GM19438 (cell line): ENCODE data around the gene CDHR3.
A peak's percentile ranks its signal among the peaks of the same experiment; 100 is the strongest.

Source experiments
- ATAC-seq: cut with Tn5 transposase; IDR thresholded peaks from one replicate; pipeline ENCODE4 v1.9.1; 2021; ENCODE audit warnings: low read depth; ENCODE audit not compliant: unreplicated experiment

The CDHR3 gene

DNA sequence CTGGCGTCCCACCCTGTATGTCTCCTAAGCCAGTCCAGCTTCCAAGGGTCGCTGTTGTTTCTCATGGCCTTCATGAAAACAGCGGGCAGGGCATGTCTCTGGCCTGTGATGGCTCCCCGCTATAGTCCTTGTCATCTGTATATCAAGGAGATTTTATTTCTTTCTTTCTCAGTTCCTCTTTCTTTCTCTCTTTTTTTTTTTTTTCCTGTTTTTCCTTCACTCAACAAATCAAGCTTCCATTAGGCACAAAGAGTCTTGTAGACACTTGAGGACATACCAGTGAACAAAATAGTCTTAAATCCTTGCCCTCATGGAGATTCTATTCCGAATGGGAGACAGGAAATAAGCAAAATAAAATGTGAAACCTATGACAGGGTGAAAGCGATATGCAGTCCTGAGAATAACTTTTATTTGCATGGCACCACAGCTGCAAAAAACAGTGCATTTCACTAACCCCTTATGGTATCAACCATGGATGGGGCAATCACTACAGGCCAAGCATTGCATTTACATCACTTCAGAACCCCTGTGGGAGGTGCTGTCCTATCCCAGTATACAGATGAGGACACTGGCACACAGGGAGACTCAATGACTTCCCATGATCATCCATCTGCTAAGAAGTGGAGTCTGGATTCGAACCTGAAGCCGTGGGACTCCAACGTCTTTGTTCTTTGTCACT, 98.4 kb downstream of the CDHR3 start:
- ATAC-seq: no peak

DNA sequence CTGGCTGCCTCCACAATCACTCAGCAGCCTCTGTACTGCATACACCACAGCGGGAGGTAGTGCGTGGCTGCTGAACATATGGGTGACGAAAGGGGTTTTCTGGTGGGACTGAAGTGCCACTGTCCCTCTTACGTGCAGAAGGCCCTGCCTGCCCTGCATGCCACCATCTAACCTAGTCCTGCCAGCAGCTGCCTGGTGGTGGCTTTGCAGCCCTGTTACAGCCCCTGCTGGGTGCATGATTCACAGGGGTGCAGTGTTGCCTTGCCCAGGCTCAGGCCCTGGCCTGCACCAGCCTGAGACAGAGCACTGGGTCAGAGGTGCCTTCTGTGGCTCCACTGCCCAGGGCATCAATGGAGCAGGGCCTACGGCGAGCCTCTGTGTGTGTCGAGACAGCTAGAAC, 98.9 kb downstream of the CDHR3 start:
- ATAC-seq: no peak

DNA sequence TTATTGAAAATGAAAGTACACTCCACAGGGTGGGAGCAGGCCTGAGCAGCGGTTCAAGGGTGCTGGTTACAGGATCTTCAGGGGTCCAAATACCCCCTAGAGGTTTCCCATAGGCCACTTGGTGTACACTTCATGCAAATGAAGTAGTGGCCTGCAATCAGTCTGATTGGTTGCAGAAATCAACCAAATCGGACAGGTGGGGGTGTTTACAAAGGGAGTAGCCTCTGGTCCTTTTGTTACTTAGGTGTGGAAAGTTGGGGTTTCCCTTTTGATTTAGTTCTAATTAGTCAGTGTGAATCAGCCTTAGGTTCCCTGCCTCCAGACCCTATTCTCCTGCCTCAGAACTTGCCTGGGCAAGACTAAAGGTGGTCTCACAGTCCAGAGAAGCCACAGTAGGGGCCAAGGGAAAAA, 99.5 kb downstream of the CDHR3 start:
- no peak for ATAC-seq

DNA sequence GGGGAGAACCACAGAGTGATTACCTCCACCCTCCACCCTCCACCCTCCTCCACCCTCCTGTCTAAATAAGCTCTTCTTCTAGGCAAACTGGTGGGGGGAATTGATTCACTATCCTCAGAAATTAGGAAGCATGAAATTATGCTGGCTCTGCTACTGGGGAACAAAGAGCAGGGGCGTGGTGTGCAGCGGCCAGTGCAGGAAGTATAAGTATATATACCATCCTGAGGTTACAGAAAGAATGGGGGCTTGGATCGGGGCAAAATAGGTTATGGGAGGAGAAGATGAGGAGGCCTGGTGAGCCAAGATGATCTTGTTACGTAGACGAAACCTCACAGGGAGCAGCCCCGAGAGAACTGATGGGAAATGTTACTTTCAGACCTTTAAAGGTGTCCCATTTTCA, 100.0 kb downstream of the CDHR3 start:
- ATAC-seq: no peak

DNA sequence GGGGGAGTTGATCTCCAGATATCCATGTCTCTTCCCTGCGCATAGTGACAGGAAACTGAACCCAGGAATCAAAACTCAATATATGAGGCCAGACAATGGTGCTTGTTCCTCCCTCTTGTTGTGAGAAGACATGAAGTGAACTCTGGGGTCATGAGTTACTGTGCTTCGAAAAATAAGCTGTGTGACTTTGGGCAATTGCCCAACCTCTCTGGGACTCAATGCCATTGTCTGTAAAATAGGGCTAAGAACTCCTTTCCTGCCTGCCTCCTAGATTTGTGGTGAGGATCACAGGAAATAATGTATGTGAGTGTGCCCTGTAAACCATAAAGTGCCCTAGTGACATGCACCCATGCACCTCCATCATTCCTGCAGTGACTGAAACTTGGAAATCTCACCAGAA, 100.6 kb downstream of the CDHR3 start:
- ATAC-seq: no peak

DNA sequence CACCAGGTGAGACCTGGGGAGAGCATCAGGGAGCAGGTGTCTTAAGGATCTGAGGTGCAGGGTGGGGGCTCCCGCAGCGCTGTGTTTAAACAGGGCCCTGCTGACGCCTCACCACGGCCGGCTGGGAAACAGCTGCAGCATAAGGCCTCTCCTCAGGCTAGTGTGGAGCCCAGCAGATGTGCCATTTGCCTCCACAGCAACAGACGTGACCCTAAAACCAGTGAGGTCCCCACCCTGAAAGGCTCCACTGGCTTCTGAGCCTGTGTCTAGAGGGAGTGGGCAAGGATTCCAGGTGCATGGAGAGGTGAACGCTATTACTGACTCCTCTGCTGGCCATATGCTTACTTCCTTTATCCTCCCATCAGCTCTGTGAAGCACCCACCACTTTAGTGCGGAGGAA, 101.3 kb downstream of the CDHR3 start:
- no peak for ATAC-seq

DNA sequence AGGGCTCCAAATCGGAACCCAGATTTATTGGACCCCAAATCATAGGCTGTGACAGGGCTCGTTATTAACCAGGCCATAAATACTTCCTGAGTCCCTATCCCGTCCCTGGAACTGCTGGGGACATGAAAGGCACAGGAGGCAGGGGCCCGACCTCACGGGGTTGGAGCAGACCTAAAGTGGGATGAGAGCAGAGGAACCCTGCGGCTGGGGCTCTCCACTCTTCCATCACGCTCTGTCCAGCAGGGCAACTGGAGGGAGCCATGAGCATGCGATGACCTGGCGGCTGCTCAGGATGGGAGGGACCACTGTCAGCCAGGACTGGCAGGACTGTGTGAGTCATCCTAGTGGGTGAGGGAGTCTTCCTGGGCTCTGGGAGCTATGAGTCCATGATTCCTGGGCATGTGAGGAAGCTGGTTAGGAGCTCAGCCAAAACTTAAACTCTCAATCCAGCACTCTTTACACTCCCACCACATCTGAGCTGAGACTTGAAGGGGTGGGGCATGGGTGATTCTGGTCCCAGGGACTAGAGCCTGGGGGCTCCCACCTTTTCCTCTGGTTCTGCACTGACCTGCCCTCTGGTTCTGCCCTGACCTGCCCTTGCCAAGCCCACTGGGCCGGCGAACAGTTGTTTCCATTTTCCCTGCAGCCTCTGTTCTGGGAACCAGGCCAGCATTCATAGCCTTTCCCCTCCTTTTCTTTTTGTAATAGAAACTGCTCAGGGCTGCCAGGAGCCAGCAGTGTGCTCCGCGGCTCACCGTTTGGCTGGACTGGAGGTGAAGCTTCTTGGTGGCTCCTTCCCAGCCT, 101.9 kb downstream of the CDHR3 start:
- no peak for ATAC-seq

DNA sequence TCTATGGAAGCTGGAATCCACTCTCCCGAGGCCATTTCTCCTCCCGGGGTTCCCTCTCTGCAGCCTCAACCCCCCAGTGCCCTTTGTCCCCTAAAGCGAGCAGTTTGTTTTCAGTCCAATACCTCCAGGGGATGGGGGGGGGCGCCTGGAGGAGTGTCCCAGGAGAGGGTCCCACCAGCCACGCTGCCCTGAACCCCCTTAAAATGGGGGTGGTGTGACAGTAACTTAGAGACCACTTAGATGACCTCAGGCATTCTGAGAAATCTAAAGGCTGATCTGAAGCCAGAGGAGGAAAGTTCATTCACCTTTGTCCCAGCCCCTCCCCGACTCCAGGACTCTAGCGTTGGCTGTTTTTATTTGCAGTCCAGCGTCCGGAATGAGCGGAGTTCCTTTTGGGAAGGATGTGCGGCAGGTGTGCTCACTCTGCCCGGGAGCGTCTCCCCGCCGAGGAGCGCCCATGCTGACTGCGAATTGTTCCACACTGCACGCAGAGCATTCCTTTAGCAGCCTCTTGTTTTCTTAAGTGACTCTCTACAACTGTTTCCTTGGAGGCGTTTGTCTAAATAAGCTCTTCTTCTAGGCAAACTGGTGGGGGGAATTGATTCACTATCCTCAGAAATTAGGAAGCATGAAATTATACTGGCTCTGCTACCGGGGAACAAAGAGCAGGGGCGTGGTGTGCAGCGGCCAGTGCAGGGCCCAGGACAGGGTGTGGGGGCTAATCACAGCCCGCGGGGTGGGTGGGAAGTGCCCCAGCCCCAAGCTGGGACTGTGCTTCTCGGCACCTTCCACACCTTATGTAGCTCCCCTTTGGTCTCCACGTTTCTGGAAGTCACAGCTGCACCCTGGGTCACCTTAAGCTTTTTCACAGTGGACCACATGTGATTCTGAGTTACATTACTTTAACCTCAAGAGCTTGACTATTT, 102.8 kb downstream of the CDHR3 start:
- no peak for ATAC-seq

DNA sequence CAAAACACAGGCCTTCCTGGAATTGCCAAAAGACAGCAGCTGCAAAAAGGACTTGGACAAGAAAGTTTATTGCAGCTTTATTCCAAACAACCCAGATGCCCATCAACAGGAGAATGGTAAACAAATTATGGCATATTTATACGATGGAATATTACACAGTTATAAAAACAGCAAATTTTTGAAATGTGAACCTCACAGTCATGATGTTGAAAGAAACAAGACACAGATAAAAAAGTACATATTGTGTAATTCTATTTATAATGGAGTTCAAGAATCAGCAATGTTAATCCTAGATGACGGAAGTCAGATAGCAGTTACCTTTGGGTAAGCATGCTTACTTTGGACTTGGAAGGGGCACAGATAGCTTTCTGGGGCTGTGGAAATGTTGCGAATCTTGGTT, 104.6 kb downstream of the CDHR3 start:
- no peak for ATAC-seq

DNA sequence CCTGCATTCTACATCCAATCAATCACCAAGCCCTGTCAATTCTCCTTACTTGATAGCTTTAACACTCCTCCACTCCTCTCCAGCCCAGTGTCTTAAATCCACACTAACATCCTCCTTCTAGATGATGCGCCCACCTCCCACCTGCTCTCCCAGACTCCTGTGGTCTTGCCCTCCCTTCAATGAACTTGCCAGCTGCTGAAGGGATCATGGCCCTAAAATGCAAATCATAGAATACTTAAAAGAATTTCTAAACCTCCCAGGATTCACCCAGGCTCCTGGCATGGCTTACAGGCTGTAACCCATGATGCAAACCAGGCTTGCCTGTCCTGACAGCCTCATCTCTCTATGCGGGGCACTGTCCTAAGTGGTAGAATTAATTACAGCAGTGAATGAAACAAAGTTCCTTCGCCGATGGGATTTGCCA, 105.5 kb downstream of the CDHR3 start:
- no peak for ATAC-seq

DNA sequence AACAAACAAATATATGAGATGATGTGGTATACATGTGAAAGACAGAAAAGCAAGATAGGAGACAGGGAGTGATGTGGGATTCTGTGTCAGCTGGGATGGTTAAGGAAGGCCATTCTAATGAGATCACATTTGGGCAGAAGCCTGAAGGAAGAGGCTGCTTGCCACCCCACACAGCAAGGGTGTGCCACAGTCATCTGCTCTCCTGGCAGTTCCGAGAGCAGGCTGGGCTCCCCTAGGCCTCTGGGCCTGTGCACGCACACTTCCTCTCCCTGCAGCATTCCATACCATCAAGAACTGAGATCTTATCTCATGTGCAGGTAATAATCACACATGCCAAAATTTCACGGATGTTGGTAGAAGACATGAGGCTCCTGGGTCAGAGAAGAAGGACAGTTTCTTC, 105.9 kb downstream of the CDHR3 start:
- no peak for ATAC-seq

DNA sequence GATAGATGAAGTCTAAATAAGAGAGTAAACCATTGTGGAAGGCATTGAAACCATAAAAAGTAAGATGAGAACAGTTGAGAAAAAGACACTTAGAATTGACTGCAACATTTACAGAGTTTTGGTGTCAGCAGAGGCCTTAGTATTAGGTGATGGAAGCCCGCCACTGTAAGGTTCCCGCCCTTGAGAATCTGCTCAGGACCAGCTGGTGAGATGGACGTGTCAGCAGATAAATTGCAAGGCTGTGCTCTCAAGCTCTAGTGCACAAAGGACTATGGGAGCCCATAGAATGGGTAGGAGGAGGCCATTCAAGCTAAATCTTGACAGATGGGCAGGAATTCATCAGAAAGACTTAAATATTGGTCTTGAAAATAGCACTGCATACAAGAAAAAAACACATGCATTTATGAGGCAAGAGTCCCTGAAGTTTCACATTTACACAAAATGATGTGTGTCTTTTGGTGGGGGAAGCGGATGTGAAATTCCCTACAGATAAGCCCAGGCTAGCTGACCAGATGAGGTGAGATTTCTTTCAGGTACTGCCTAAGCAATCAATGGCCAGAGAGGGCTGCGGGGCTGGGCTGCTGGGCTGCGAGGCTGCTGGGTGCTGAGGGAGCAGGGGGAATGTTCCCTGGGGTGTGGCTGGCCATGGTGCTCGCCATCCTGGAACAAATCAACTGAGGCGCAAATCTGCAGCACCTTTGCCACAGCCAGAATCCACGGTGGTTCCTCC, 106.6 kb downstream of the CDHR3 start:
- no peak for ATAC-seq

DNA sequence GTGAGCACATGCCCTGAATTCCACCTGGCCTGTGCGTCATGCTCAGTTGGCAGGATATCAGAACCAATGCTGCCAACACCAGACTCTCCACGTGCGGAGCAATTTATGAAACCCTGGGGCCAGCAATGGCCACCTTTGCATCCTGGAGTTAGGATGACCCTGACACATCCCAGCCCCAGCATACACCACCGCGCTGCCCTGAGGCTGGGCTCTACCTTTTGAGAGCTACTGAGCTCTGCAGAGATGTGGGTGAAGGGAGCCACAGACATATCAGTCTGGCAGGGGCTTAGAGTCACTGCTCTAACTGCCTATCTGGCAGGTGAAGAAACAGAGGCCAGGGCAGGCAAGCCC, 107.1 kb downstream of the CDHR3 start:
- no peak for ATAC-seq

DNA sequence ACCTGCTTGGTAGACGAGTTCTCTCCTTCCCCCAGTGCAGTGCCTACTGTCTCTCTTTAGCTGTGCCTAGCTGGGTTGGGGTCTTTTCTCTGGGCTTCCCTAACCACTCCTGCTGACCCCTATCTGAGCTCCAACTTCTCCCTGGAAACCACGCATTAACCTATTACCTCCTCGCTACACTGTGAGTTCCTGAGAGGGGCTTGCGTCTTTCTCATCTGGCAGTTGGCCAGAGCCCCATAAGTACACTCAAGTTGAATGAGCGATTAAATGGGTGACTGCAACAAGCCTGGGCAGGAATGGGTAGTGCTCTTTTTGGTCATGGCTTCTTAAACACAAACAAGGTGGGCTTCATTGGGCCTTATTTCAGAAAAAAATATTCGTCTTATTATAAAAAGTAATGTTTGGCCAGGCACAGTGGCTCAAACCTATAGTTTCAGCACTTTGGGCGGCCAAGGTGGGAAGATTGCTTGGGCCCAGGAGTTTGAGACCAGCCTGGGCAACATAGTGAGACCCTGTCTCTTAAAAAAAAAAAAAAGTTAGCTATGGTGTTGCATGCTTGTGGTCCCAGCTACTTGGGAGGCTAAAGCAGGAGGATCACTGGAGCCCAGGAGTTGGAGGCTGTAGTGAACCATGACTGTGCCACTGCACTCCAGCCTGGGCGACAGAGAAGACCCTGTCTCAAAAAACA, 107.6 kb downstream of the CDHR3 start:
- ATAC-seq: no peak

DNA sequence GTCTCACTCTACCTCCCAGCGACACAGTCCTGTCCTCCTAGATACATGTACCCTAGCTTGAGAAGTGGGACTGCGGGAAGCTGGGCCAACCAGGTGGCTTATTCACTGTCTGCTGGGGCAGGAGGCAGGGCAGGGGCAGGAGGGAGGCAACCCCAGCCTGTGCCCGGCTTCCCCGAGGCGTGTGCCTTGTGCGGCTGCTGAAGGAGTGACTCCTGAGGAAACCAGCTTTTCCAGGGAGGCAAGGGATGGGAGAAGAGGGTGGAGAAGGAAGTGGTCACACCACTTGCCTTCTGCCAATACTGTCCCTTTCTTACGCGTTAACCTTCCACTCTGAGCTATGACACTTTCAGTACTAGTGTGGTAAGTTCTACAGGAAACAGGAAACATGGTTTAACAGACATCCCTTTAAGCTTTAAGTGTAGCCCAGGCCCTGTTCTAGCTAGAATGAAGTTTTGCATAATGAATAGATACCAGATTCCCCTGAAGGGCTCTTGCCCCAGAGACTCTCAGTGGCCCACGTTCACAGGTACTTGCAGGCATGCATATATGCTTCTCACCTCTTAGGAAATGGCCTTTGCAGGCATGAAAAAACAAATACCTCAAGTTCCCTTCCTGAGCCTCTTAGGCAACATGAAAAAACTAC, 108.4 kb downstream of the CDHR3 start:
- ATAC-seq: peak; percentile 92

DNA sequence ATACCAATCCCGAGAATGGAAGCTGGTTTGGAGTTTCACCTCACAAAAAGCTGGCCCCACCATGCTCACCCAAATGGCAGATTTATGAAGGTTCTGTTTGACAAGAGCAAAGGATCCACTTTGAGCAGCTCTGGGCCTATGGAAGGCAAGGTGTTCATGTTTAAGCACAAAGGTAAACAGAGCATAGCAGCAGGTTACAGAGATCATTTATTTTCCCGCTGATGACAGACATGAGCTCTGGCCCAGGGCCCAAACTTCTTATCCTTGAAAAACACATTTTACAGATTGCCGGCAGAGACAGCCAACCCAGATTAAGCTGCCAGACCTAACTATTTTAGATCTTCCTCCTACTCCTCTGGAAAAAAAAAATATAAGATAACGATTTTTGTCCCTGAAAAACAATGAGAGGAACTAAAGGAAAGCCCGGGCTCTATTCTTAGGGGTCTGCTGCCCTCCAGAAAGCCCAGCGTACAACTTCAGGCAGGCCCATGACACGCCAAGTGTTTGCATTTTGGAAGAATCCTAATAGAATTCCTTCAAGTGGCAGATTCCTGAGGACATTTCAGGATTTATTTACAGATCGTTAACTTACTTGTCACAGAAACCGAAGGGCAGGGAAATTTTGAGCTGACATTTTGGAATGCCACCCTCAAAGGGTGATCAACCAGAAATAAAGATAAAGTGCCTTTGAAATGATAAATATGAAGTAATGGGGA, 109.1 kb downstream of the CDHR3 start:
- peak; percentile 0 for ATAC-seq

DNA sequence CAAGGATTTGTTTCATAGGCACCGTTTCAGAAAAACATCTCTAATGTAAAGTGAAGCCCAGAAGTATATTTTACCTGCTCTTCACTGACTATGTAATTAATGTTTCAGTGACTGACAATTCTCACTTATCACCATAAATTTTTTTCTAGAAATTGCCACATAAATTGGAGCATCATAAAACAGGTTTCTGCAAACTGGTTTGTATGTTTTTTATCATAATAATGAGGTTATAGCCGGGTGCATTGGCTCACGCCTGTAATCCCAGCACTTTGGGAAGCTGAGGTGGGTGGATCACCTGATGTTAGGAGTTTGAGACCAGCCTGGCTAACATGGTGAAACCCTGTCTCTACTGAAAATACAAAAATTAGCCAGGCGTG, 109.6 kb downstream of the CDHR3 start:
- no peak for ATAC-seq

DNA sequence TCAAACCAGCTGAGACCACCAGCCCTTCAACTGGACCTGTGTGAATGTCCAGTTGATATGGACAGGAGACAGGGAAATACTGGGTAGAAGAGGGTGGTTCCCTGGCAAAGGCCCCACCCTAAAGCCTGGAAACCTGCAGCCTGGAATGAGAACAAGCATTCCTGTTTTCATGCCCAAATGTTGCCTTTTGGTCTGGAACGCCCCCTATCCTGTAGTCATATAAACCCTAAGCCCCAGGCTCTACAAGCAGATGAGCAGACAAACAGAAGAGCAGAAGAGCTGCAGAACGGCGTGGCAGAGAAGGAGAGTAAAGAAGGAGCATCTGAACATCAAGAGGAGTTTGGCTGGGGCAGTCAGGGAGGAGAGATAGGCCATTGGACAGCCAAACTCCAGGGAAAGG, 110.6 kb downstream of the CDHR3 start:
- no peak for ATAC-seq

DNA sequence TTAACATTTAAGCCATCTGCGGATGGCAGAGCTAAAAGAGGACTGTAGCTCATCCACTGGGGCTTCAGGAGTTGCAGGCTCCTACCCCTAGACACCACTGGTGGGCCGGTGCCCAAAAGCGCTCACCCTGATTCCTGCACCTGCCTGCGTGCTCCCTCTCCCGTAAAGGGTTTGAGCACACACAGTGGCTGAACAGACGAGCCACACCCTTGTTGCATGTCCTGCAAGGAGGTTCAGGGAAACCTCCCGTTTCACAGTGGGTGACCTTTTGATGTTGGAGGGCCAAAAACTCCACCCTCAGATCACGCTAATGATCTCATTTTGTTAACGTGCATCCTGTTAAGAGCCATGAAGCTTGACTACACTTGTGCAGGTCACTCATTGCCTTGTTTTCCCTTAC, 111.2 kb downstream of the CDHR3 start:
- peak; percentile 26 for ATAC-seq
